Hepatocyte (in vitro differentiated cells): ENCODE results near the gene BRWD1.

Source experiments
- CTCF ChIP-seq: fragments of 200-600 bp; sonication (generic); IDR thresholded peaks from 2 replicates; pipeline ENCODE4 v1.5.1; 2016; ENCODE audit warnings: antibody characterized with exemption, mild to moderate bottlenecking; ENCODE audit not compliant: poor library complexity
- EZH2 ChIP-seq: fragments of 200-600 bp; sonication (generic); IDR thresholded peaks from 2 replicates; pipeline ENCODE4 v1.6.1; 2016; ENCODE audit warnings: antibody characterized with exemption, mild to moderate bottlenecking, borderline replicate concordance

GRCh38 chr21:39347537-39347936 is 34.1 kb upstream of the BRWD1 start:
- TF ChIP-seq CTCF (no peak), EZH2 (no peak)
